ENCODE results near the gene CDH23.

Gene CDH23

DNA sequence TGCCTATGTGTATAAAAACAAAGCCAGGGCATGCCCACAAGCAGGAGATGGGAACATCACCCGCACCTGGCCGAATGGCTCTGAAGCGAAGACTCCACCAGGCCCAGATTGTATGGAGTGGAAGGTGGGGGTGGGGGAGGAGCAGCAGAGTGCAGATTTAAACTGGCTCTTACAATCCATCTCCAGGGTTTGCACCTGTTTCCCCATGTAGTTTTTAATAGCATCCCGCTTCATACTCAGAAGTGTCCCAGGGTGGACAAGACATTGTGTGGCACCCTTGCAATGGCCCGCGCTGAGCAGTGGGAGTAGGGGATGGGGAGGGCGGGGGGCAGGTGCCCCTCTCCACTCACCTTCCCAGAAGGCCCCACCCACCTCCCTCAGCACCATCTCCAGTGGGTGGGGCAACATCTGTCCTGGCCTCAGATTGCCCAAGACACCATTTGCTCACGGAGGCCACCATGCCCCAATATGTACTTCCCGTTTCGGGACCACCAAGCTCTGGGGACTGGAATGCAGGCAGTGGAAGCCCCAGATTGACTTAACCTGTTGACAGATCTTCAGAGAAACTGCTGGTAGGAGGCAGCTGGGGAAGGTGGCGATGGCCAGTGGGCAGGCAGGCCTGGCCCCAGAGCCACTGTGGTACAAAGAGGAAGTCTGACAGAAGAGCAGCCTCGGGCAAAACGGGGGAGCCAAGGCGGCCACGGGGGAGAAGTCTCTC lies 353.6 kb downstream of the CDH23 start:
- intact Hi-C loops (cut with DNase I) = no loop called here
- DNase-seq = peak in 1 of 10 donors; percentile 48

- intact Hi-C loops (cut with DNase I) = no loop called here
- DNase-seq = peak in 1 of 10 donors; percentile 31
Measured at GRCh38 chr10:71750986-71751385, 354.3 kb downstream of the CDH23 start.

- peak in 1 of 10 donors; percentile 37 for DNase-seq
- intact Hi-C loops (cut with DNase I) = no loop called here
Measured at GRCh38 chr10:71751515-71752224, 354.9 kb downstream of the CDH23 start.

DNA sequence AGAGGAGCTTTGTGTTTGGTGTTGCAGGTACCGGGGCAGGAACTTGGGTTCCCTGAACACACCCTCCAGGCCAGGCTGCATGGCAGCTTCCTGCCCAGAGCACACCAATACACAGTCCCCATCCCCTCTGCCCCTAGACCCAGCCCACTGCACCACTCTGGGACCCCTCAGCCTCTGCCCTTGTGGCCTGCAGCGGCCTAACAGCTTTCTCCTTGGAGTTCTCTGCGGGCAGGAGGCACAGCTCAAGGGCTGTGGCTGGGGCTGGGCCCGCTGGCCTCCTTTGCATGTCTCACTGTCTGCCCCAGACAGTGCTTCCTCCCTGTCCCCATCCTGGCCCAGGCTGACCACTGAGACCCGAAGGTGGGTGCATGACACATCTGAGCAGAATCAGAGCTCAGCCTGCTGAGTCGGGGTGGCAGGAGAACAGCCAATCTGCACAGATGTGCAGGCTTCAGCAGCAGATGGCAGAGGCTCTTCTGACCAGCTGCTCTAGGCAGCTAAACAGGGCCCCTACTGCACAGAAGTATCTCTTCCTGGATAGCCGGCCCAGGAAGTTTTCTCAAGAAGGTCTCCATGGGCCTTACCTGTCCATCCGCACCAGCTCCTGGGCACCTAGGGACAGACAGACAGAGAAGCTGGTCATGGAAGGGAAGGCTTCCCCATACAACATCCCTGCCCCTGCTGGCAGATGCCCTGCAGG lies 355.8 kb downstream of the CDH23 start:
- peak in 1 of 10 donors; percentile 64 for DNase-seq
- intact Hi-C loops (cut with DNase I) = no loop called here

GRCh38 chr10:71753091-71753959 lies 356.6 kb downstream of the CDH23 start:
- DNase-seq = peak in 3 of 10 donors; percentile 21 to 67 (median 45)

GRCh38 chr10:71753960-71754505 lies 357.3 kb downstream of the CDH23 start:
- peak in 1 of 10 donors; percentile 31 for DNase-seq
- intact Hi-C loops (cut with DNase I) = no loop called here

More at GRCh38 chr10:71753091-71753959, 356.6 kb downstream of the CDH23 start:
- intact Hi-C loops (cut with DNase I) = no loop called here

- intact Hi-C loops (cut with DNase I) = no loop called here
Measured at GRCh38 chr10:71754562-71754961, 357.8 kb downstream of the CDH23 start.

DNA sequence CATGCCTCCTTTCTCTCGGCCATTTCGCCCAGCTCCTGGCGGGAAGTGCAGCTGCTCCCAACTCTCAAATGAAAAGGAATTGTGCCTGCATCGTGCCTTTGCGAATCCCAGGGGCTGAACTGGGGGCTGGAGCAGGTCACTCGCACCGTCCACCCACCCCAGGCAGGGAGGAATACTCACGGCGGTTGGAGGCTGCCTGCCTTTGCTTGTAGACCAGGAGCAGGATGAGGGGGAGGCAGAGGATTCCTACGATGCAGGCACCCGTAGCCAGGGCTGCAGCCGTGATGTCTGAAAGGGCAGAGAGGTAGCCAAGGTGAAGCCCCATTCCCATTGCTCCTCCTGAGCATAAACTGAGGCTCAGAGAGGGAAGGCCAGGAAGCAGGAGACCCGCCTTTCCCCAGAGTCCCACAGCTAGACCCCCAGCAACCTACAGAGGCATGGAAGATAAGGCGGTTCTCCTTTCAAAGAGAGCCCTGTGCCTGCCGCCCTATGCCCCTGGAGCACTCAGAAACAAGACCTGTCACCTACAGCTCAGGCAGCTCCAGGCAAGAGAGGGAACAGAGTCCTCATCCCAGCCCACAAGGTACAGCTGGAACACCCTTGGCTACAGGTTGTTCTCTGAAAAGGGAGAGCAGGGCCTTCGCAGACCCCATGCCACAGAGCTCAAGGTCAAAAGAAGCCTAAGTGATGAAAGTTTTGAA lies 358.6 kb downstream of the CDH23 start:
- intact Hi-C loops (cut with DNase I) = no loop called here
- peak in 1 of 10 donors; percentile 59 for DNase-seq

More at GRCh38 chr10:71754562-71754961, 357.8 kb downstream of the CDH23 start:
- no peak for DNase-seq

DNA sequence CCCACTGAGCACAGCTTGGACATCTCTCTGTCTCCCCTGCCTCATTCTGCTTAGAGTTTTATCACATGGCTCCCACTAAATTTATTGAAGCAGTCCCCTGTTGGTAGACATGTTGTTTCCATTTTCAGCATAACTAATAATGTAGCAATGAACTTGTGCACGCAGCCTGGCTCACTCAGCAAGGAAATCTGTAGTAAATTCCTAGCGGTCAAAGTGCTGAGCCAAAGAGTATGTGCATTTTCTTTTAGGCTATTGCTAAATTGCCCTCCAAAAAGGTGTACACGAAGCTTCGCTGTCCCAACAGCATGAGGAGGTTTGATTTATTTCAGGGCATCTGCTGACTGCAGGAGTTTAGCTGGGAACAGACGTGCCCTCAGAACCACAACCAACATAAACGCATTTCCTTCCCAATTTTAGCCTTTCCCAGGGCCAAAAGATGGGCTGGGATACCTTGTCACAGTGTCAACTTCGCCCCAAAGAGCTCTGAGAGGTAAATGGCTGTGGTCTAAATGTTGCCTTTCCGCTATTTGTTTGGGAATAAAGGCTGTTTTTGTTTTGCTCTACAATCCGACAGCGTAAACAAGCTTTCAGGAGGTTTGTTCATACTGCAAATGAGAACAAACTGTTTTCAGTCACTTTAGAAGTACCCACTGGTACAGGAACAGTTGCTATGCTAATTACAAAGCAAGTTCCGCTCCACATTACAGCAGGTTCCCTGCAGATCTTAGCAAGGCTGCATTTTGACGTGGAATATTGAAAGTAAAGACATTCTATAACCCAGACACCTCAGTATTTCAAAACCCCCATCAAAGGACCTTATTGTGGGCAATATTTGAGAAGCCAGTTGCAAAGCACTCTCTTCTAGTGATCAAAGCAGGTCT lies 359.8 kb downstream of the CDH23 start:
- intact Hi-C loops (cut with DNase I) = no loop called here
- peak in 1 of 10 donors; percentile 43 for DNase-seq

DNA sequence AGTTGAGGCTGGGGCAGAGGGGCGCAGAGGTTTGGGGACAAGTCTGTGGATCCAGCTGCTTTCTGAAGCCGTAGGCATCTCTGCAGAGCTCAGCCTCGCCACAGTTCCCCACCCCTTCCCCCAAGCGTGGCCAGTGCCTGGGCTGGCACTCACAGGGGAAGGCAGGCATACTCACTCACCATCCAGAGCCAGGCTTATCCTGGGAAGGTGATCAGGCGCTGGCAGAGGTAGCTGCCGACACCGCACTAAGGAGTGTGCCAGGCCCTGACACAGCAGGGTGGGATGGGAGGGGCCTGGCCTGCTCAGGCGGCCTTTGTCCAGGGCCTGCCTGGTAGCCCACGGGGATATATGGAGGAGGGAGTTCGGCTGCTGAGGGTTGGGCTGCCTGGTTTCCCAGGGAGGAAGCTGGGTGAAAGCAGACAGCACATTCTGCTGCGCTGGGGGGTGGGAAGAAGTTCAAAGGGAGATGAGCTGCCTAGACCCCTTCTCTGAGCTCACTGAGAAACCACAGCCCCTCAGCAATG lies 360.7 kb downstream of the CDH23 start:
- intact Hi-C loops (cut with DNase I) = no loop called here
- DNase-seq = peak in 3 of 10 donors; percentile 31 to 80 (median 44)

DNA sequence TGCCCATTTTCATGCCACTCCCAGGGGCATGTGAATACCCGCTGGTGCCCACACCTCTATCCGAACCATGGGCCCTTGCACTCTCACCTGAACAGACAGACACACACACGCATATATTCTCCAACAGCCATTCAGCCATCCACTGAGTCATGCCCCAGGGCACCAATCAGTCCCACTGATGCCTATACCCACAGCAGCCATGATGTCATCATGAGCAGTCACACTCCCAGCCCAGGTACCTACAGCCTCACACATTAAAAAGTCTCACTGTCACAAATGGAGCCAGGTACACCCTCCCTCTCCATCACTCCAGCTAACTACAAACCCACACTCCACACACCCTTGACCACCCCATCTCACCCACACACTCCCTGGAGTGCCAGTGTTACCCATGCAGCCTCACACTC lies 364.4 kb downstream of the CDH23 start:
- intact Hi-C loops (cut with DNase I) = no loop called here
- no peak for DNase-seq

- intact Hi-C loops (cut with DNase I) = no loop called here
- no peak for DNase-seq
Measured at GRCh38 chr10:71761541-71762113, 364.9 kb downstream of the CDH23 start.

DNA sequence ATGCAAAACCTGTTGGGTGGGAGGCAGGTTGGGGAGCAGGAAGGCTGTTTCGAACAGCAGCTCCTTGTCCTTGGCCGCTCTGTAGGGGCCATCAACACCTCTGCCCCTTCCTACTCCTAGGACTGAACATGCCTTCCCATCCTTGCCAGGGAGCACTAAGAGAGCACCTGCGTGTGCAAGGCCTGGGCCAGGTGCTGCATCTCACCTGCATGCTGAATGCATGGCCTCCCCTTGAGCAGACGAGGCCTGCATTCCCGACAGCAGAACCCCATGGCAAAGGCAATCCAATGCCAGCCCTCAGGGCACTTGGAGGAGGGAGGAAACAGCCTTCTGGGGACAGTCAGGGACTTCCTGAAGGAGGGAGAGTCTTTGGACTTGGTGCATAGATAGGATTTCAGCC lies 365.6 kb downstream of the CDH23 start:
- DNase-seq = no peak
- intact Hi-C loops (cut with DNase I) = no loop called here

- no peak for DNase-seq
- intact Hi-C loops (cut with DNase I) = no loop called here
Measured at GRCh38 chr10:71763352-71764127, 366.8 kb downstream of the CDH23 start.

DNA sequence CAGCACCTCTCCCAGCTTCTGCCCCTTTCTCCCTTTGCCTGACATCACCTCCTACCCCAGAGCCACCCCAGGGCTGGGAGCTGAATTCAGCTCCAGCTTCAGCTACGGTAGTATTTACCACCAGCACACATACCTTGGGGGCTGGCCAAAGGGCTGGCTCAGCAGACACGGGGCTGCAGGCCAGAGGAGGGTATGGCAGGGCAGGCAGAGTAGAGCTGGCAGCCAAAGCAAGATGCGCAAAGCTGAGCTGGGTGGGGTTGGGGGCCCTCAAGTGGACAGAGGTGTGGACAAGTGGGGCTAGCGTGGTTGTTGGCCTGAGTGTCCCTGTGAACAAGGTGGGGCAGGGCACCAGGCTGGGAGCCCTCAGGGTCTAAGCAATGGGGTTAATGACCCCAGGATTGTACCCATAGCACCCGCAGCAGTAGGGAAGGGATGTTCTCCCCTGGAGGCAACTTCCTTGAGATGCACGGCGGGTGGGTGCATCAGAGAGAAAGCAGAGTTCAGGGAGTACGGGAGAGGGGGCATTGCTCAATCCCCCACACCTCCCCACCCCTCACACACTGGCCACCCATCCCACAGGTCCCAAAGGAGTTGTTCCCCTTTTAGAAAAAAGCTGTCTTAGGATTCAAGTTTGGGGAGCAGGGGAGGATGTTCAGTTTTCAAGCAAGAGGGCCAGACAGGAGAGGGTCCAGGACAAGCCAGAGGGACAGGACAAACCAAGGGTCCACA lies 368.6 kb downstream of the CDH23 start:
- DNase-seq = no peak
- intact Hi-C loops (cut with DNase I) = no loop called here
